ENCODE data around the gene EGFR. TPM values are rescaled to one million over a fixed set of nuclear protein-coding genes. Genes with fewer than 3 reads are reported as not detected.

Gene EGFR
- polyA plus RNA-seq, 1 of the 3 experiments (the other 2 are of a cell fraction), result 37.6 TPM

- Histone ChIP-seq H3K9me3 (no peaks in the 10 kb centered on the region), H3K9ac (no peak overlapping the region), H3K36me3 (replicated peaks in 1 of 2; ENCODE audit: control insufficient read depth in 1 of 2, insufficient read depth in 2 of 2, low read length in 1 of 2) (no peaks in the 10 kb centered on the region), H4K20me1 (ENCODE audit: insufficient read depth) (no peaks in the 10 kb centered on the region), H3K4me2 (no peak overlapping the region), H2AFZ (ENCODE audit: low read depth) (no peak overlapping the region), H3K4me1 (ENCODE audit: control insufficient read depth in 1 of 2, insufficient read depth in 2 of 2, low read depth in 1 of 2, low read length in 1 of 2) (no peaks in the 10 kb centered on the region; a peak in 1 of 4 replicates), H3K27ac (ENCODE audit: low read depth in 2 of 2, low read length in 1 of 2) (no peak overlapping the region), H3K27me3 (ENCODE audit: insufficient read depth) (no peaks in the 10 kb centered on the region), H3F3A (replicated peaks; ENCODE audit: insufficient read depth) (peaks cover 11% of the 10 kb centered on the region), H3K9me2 (no peaks in the 10 kb centered on the region), H3K79me2 (ENCODE audit: insufficient read depth) (no peaks in the 10 kb centered on the region), H3K4me3 (ENCODE audit: low read depth in 2 of 2, low read length in 1 of 2) (no peak overlapping the region)
- 95% methylated on average over 14 of the region's 14 CpGs for WGBS (ENCODE audit: low lambda C conversion rate)
- POLR2A ChIA-PET, result no interaction called here
- TF ChIP-seq FOXJ3 (CRISPR knock-in tag; IDR thresholded peaks at IDR 0.05) (no peak), TEAD4 (IDR thresholded peaks at IDR 0.05; ENCODE audit: borderline replicate concordance, insufficient read depth) (no peak), TAF1 (IDR thresholded peaks at IDR 0.05; ENCODE audit: borderline replicate concordance, low read depth, low read length) (no peak), REST (IDR thresholded peaks at IDR 0.05; ENCODE audit: low read depth, low read length) (no peak), RAD21 (IDR thresholded peaks at IDR 0.05; ENCODE audit: low read length) (no peak), GATA2 (CRISPR knock-in tag; IDR thresholded peaks at IDR 0.05) (no peak), NRF1 (IDR thresholded peaks at IDR 0.05; ENCODE audit: low read depth, low read length) (no peak), POLR2AphosphoS5 (IDR thresholded peaks at IDR 0.05; ENCODE audit: low read depth, low read length) (no peak), USF2 (IDR thresholded peaks at IDR 0.05; ENCODE audit: borderline replicate concordance, low read depth, low read length) (no peak)
- CTCF ChIA-PET, result no interaction called here
- no peak for DNase-seq
These were observed 38.3 kb upstream of the EGFR start for GRCh38 chr7:54980521-54980920.

GRCh38 chr7:54981913-54982312, 36.9 kb upstream of the EGFR start:
- H4K20me1 ChIP-seq (ENCODE audit: insufficient read depth), result no peaks in the 10 kb centered on the region
- H3K4me2 ChIP-seq, result no peak overlapping the region
- H3K36me3 ChIP-seq (replicated peaks in 1 of 2; ENCODE audit: control insufficient read depth in 1 of 2, insufficient read depth in 2 of 2, low read length in 1 of 2), result no peaks in the 10 kb centered on the region
- no peaks in the 10 kb centered on the region for H3K9me2 ChIP-seq
- no peak overlapping the region for H3K4me3 ChIP-seq (ENCODE audit: low read depth in 2 of 2, low read length in 1 of 2)
- POLR2A ChIA-PET, result no interaction called here
- TF ChIP-seq IRF3 (IDR thresholded peaks at IDR 0.05; ENCODE audit: low read depth, low read length) (no peak), FOSL2 (IDR thresholded peaks at IDR 0.05; ENCODE audit: borderline replicate concordance, low read depth) (no peak)
- no peaks in the 10 kb centered on the region for H3K79me2 ChIP-seq (ENCODE audit: insufficient read depth)
- no peaks in the 10 kb centered on the region for H3K27me3 ChIP-seq (ENCODE audit: insufficient read depth)
- peaks cover 19% of the 10 kb centered on the region for H3F3A ChIP-seq (replicated peaks; ENCODE audit: insufficient read depth)
- H3K9ac ChIP-seq, result no peak overlapping the region
- DNase-seq, result no peak
- peaks cover 3 to 5% of the 10 kb centered on the region in 2 experiments; a peak in 1 of 4 replicates for H3K4me1 ChIP-seq (ENCODE audit: control insufficient read depth in 1 of 2, insufficient read depth in 2 of 2, low read depth in 1 of 2, low read length in 1 of 2)
- H3K9me3 ChIP-seq, result no peaks in the 10 kb centered on the region
- H3K27ac ChIP-seq (ENCODE audit: low read depth in 2 of 2, low read length in 1 of 2), result no peak overlapping the region
- H2AFZ ChIP-seq (ENCODE audit: low read depth), result no peak overlapping the region
- WGBS (ENCODE audit: low lambda C conversion rate), result 84% methylated on average over 11 of the region's 11 CpGs
- CTCF ChIA-PET, result no interaction called here

Data from SK-N-SH (cell line).